ENCODE measurements around the gene SIM1. TPM values are rescaled to one million over a fixed set of nuclear protein-coding genes. Genes with fewer than 3 reads are reported as not detected.

SIM1 gene
- total and polyA plus RNA-seq, 4 donors, result 0.36 to 1.2 (median 0.54) TPM

DNA sequence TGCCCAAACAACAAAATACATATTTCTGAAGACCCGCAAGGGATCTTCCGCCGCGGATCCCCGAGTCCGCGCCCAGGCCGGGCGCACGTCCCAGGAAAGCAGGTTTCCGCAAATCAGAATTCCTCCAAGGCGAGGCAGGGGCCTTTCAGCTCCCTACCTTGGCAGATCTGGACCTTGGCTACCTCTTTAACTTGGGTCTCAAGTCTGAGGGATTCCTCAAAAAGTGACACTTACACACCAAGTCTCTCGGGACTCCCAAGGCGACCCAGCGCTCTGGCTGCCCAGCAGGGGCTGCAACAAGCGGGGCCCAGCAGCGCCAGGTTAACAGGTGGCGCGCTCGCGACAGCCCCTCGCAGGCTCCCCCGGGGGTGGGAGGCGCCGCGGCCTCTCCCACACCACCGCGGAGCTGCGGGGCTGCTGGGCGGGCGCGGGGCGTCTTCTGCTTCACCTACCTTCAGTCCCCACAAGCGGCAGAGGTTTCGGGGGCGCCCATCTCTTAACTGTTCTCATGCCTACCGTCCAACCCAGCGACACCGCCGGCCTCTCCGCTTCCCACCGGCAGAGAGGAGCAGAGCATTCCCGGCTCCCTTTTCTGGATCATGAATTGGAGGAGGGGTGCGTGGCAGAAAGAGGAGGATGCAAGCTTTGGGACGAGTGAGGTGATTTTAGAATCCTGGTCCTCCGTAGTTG lies 414 bp downstream of the SIM1 start:
- H3K27me3 ChIP-seq (ENCODE audit: control insufficient read depth, insufficient read depth, low read length), result peaks cover 100% of the 10 kb centered on the region
- no peaks in the 10 kb centered on the region for H3K36me3 ChIP-seq (ENCODE audit: control insufficient read depth, insufficient read depth, low read length)
- peak overlapping the region; percentile 31 for H3K4me3 ChIP-seq (ENCODE audit: low read depth, low read length)
- peak in 1 of 6 donors; percentile 27 for DNase-seq (ENCODE audit: low read depth in 4 of 6, low spot score in 6 of 6)
- H3K4me1 ChIP-seq (ENCODE audit: control insufficient read depth, insufficient read depth, low read length), result peaks cover 32% of the 10 kb centered on the region
- H3K9me3 ChIP-seq (ENCODE audit: control insufficient read depth, insufficient read depth, low read length), result peaks cover 2% of the 10 kb centered on the region
- WGBS (ENCODE audit: insufficient coverage), result under 1% methylated on average over 43 of the region's 46 CpGs
- no peak overlapping the region for H3K27ac ChIP-seq (ENCODE audit: low read depth, low read length)

DNA sequence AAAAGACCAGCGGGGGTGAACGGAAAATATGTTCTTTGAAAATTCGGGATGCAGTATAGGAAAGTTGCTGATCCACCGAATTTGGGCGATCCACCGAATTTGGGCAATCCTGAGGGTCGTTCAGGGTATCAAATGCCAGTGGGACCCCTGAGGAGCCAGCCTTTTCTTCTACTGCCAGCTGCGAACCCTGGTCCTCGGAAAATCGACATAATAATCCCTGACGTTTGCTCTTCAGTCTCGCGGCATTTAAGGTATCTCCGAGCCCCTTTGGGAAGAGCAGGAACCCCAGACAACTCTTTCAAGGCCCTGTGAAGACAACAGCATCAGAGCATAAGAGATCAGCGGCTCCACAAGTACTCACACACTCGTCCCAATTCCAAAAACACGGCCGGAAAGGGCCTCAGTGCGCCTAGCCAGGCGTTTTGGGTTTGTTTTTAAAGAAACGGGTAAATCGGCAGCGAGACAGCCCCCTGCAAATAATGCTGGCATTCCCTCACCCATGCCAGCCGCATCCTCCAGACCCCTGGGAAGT lies 1.0 kb downstream of the SIM1 start:
- H3K27me3 ChIP-seq (ENCODE audit: control insufficient read depth, insufficient read depth, low read length), result peaks cover 100% of the 10 kb centered on the region
- no peak overlapping the region for H3K4me3 ChIP-seq (ENCODE audit: low read depth, low read length)
- peak in 2 of 6 donors; percentile 28 to 45 for DNase-seq (ENCODE audit: low read depth in 4 of 6, low spot score in 6 of 6)
- peaks cover 31% of the 10 kb centered on the region for H3K4me1 ChIP-seq (ENCODE audit: control insufficient read depth, insufficient read depth, low read length)
- no peaks in the 10 kb centered on the region for H3K9me3 ChIP-seq (ENCODE audit: control insufficient read depth, insufficient read depth, low read length)
- H3K27ac ChIP-seq (ENCODE audit: low read depth, low read length), result no peak overlapping the region
- under 1% methylated on average over 24 of the region's 24 CpGs for WGBS (ENCODE audit: insufficient coverage)
- H3K36me3 ChIP-seq (ENCODE audit: control insufficient read depth, insufficient read depth, low read length), result no peaks in the 10 kb centered on the region

DNA sequence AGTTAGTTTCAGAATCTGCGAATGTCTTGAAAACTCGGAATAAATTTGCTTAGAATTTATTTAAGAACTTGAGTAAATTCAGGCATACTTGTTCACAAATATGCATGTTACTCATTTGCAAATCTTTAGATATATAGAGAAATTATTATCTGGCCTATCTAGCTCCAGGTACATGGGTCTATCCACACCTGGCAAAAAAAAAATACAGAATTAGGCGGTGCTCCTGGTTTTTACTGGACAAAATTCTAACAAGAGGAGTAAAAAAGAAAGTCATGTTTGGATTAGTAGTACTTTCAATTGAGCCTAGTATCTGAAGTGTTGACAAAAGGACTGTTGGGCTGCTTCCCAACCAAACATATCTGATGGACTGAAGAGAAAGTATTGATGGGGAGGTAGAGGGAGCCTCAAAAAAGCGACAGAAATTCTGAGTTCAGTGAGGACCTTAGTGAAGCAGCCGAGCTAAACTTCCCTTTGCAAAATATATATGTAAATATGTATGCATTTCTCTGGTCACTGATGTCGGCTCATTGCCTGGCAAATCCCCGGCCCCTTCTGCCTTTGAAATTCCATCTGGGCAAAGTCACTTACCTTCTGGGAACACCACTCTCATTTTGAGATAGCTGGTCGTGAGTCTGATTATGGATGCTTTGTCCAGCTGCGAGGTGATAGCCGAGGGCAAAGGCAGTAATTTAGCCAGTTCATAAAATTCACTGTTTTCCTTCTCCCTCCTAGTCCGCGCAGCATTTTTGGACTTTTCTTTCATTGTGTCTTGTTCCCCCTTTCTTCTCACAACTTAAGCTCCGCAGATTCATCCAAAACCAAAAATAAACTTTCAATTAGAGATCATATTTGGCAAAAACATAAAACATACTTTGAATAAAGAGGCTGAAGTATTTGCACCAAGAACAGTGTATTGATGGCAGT lies 1.8 kb downstream of the SIM1 start:
- H3K27ac ChIP-seq (ENCODE audit: low read depth, low read length), result no peak overlapping the region
- H3K4me3 ChIP-seq (ENCODE audit: low read depth, low read length), result no peak overlapping the region
- no peaks in the 10 kb centered on the region for H3K9me3 ChIP-seq (ENCODE audit: control insufficient read depth, insufficient read depth, low read length)
- peaks cover 38% of the 10 kb centered on the region for H3K4me1 ChIP-seq (ENCODE audit: control insufficient read depth, insufficient read depth, low read length)
- H3K36me3 ChIP-seq (ENCODE audit: control insufficient read depth, insufficient read depth, low read length), result no peaks in the 10 kb centered on the region
- peaks cover 100% of the 10 kb centered on the region for H3K27me3 ChIP-seq (ENCODE audit: control insufficient read depth, insufficient read depth, low read length)
- DNase-seq (ENCODE audit: low read depth in 4 of 6, low spot score in 6 of 6), result peak in 2 of 6 donors; percentile 48 to 53
- 9% methylated on average over 4 of the region's 13 CpGs for whole genome bisulfite sequencing (ENCODE audit: insufficient coverage)

DNA sequence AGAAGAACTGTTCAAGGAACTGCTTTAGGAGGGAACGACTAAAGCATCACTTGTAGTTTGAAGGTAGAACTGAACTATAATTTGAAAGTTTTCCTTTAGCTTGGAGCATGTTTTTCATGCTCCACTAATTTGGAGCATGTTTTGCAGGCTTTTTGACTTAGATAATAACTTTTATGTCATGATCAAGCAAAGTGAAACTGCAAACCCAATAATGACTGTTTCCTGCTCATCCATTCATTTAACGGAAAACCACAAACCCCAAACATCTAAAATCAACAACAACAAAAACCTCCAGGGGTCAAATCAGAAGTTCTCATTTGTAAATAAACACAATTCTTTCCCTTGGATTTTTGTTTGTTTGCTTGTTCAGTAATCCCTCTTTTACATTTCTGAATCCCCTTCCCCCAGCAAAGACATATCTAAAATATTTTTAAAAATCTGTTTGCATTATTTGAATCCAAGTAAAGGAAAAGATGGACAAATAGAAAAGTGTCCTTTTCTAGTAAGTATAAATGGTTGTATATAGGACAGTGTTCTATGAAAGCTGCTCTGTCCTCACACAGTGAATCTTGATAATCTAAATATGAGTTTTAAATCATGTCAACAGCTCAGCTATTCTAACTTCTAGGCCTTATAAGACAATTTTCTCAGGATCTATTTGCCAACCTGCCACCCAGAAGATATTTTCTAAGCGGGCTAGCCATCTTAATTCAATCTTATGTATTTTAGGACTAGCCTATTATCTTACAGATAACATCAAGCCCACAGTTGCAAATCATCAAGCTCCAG lies 2.6 kb downstream of the SIM1 start:
- Histone ChIP-seq H3K27ac (ENCODE audit: low read depth, low read length) (no peak overlapping the region), H3K9me3 (ENCODE audit: control insufficient read depth, insufficient read depth, low read length) (no peaks in the 10 kb centered on the region), H3K27me3 (ENCODE audit: control insufficient read depth, insufficient read depth, low read length) (peaks cover 100% of the 10 kb centered on the region), H3K36me3 (ENCODE audit: control insufficient read depth, insufficient read depth, low read length) (no peaks in the 10 kb centered on the region), H3K4me1 (ENCODE audit: control insufficient read depth, insufficient read depth, low read length) (peaks cover 36% of the 10 kb centered on the region), H3K4me3 (ENCODE audit: low read depth, low read length) (no peak overlapping the region)
- WGBS (ENCODE audit: insufficient coverage), result 0% methylated on average over 2 of the region's 3 CpGs
- DNase-seq (ENCODE audit: low read depth in 4 of 6, low spot score in 6 of 6), result peak in 2 of 6 donors; percentile 61 to 63

DNA sequence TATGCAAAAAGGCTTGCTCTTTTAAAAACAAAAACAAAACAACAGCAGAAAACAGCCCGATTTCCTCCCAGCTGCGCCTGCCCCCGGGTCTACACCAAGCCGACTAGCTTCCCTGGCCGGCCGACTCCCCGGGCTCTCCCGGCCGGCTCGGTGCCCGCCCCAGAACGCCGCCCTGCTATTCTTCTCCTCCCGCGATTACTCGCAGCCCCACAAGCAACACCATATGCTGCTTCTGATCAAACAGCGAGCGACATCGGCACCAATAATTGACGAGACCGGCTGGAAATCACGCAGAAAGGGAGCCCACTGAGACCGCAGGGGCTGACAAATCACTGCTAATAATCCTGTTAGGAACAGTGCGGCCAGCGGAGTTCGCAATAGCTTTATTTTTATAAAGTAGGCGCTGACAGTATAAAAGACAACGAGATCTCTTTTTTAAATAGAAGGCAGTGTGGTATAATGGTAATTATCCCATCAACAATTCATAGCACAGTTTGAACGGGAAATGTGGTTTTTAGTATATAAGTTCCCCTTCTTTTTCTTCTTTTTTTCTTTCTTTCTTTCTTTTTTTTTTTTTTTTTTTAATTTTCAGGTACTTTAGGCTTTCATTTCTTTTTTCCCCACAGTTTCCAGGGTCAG lies 3.3 kb downstream of the SIM1 start:
- under 1% methylated on average over 22 of the region's 29 CpGs for WGBS (ENCODE audit: insufficient coverage)
- H3K4me1 ChIP-seq (ENCODE audit: control insufficient read depth, insufficient read depth, low read length), result peaks cover 32% of the 10 kb centered on the region
- H3K27me3 ChIP-seq (ENCODE audit: control insufficient read depth, insufficient read depth, low read length), result peaks cover 100% of the 10 kb centered on the region
- H3K27ac ChIP-seq (ENCODE audit: low read depth, low read length), result no peak overlapping the region
- no peaks in the 10 kb centered on the region for H3K36me3 ChIP-seq (ENCODE audit: control insufficient read depth, insufficient read depth, low read length)
- H3K9me3 ChIP-seq (ENCODE audit: control insufficient read depth, insufficient read depth, low read length), result no peaks in the 10 kb centered on the region
- no peak overlapping the region for H3K4me3 ChIP-seq (ENCODE audit: low read depth, low read length)
- peak in 2 of 6 donors; percentile 61 to 70 for DNase-seq (ENCODE audit: low read depth in 4 of 6, low spot score in 6 of 6)

DNA sequence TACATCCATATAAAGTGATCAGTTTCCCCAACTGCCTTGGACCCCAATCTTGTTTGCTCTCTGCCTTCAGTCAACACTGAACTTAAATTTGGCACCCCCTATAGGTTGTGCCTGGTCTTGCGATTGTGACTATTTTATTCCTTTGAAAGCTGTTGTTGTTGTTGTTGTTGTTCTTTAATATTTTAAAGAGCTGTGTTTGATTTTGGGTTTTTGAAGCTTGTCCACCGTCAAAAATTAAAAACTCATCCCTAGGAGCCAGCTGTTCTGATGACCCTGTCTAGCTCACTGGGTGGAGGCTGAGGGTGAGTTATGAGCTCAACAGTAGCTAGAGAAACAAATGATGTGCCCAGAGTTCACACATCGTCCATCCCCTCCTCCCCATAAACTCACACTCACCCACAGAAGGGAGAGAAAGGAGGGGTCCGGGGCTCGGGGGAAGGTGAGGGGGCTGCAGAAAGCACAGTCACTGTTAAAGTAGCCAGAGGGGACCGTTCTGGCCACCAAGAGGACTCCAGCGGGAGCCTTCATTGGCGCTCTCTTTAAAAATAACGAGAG lies 4.0 kb downstream of the SIM1 start:
- WGBS (ENCODE audit: insufficient coverage), result no CpG with 5 or more reads among the region's 9 CpGs
- peak in 2 of 6 donors; percentile 30 to 52 for DNase-seq (ENCODE audit: low read depth in 4 of 6, low spot score in 6 of 6)
- Histone ChIP-seq H3K27me3 (ENCODE audit: control insufficient read depth, insufficient read depth, low read length) (peaks cover 100% of the 10 kb centered on the region), H3K27ac (ENCODE audit: low read depth, low read length) (no peak overlapping the region), H3K36me3 (ENCODE audit: control insufficient read depth, insufficient read depth, low read length) (no peaks in the 10 kb centered on the region), H3K4me1 (ENCODE audit: control insufficient read depth, insufficient read depth, low read length) (peaks cover 34% of the 10 kb centered on the region), H3K4me3 (ENCODE audit: low read depth, low read length) (no peak overlapping the region), H3K9me3 (ENCODE audit: control insufficient read depth, insufficient read depth, low read length) (no peaks in the 10 kb centered on the region)

DNA sequence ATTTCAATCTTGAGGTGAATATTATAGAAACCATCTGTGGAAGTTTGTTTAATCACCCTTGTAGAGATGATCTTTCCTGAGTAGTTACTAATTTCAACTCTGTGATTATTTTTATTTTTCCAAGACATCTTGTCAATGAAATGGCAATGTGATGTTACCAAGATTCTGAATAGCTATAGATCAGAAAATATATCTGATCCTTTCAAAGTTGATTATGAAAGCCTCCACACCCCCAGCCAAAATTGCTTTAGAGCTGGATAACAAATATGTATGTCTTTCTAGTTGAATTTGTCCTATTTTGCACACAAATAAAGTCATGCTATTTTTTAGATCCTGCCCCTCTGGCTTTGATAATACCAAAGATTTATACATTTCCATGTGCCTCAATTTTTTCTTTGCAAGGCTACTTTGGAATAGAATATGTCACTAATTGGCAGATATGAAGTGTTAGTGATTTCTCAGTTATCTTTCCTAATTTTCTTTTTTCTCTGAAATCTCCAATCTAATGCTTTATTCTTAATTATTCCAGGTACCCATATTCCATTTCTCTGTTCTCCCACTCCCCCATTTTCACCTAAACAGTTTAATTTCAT lies 5.0 kb downstream of the SIM1 start:
- peaks cover 100% of the 10 kb centered on the region for H3K27me3 ChIP-seq (ENCODE audit: control insufficient read depth, insufficient read depth, low read length)
- peaks cover 32% of the 10 kb centered on the region for H3K4me1 ChIP-seq (ENCODE audit: control insufficient read depth, insufficient read depth, low read length)
- H3K9me3 ChIP-seq (ENCODE audit: control insufficient read depth, insufficient read depth, low read length), result no peaks in the 10 kb centered on the region
- DNase-seq (ENCODE audit: low read depth in 4 of 6, low spot score in 6 of 6), result peak in 2 of 6 donors; percentile 25 to 40
- no peaks in the 10 kb centered on the region for H3K36me3 ChIP-seq (ENCODE audit: control insufficient read depth, insufficient read depth, low read length)
- no peak overlapping the region for H3K4me3 ChIP-seq (ENCODE audit: low read depth, low read length)
- no peak overlapping the region for H3K27ac ChIP-seq (ENCODE audit: low read depth, low read length)

DNA sequence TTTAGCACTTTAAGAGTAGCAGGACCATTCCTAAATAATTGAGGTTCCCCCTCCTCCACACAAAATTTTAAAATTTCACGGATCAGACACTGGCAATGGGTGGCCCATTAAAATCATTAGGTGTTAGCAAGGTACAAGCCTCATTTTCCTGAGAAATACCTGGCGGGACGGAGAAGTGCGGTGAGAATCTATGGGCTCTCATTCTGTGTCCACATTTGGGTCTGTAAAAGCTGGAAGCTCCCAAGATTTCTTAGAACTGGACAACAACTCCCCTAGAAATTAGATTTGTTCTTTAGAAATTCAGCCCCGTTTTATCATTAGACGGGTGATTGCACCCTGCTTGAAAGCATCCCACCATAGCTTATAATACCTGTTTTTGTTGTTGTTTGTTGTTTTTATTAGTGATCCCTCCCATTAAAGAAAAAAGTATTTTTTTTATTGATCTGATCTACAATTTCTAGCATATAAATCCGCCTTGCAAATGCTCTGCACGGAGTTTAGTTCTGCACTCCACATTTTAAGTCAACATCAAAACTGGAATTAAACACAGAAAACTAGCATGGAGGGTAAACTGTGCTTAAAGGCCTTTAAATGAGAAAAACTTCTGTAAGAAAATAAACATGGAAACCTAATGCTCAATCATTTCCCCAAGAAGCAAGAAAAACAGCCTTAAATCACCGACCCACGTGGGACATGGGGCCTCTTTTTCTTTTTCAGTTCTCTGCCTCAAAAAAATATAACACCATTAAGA lies 5.7 kb downstream of the SIM1 start:
- H3K9me3 ChIP-seq (ENCODE audit: control insufficient read depth, insufficient read depth, low read length), result no peaks in the 10 kb centered on the region
- H3K27me3 ChIP-seq (ENCODE audit: control insufficient read depth, insufficient read depth, low read length), result peaks cover 100% of the 10 kb centered on the region
- H3K4me1 ChIP-seq (ENCODE audit: control insufficient read depth, insufficient read depth, low read length), result peaks cover 25% of the 10 kb centered on the region
- H3K4me3 ChIP-seq (ENCODE audit: low read depth, low read length), result no peak overlapping the region
- H3K36me3 ChIP-seq (ENCODE audit: control insufficient read depth, insufficient read depth, low read length), result no peaks in the 10 kb centered on the region
- peak in 2 of 6 donors; percentile 56 for DNase-seq (ENCODE audit: low read depth in 4 of 6, low spot score in 6 of 6)
- H3K27ac ChIP-seq (ENCODE audit: low read depth, low read length), result no peak overlapping the region
- 0% methylated on average over 2 of the region's 10 CpGs for WGBS (ENCODE audit: insufficient coverage)

All from spinal cord (tissue), 10 donors.